ENCODE data around the gene IGDCC3.

DNA sequence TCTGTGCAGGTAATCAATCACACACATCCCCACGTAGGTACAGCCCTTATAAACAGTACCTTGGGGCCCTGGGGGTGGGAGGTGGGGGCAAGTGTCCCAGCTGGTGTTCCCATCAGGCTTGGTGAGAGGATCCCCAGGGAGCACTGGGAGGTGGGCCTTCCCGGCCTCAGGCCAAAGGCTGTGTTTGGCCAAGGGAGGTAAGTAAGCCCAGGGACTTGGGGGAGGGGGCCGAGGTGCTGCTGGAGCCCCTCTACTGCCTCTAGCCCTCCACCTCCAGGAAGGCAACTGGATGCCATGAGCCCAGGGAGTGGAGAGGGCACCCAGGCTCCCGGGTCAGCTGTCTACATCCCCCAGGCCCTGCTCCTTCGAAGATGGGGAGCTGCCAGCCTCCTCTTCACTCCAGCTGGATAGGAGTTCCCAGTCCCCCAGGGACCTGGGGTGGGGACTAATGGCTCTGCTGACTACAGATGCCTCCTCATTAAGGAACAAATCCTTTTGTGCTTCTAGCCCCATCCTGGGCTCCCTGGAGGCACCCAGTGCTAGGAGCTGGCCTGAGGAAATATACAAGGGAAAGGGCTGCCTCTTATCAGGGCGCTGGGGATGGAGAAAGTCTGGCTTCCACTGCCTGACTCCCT lies 40.2 kb downstream of the IGDCC3 start:
- TF ChIP-seq, protein P1, sequence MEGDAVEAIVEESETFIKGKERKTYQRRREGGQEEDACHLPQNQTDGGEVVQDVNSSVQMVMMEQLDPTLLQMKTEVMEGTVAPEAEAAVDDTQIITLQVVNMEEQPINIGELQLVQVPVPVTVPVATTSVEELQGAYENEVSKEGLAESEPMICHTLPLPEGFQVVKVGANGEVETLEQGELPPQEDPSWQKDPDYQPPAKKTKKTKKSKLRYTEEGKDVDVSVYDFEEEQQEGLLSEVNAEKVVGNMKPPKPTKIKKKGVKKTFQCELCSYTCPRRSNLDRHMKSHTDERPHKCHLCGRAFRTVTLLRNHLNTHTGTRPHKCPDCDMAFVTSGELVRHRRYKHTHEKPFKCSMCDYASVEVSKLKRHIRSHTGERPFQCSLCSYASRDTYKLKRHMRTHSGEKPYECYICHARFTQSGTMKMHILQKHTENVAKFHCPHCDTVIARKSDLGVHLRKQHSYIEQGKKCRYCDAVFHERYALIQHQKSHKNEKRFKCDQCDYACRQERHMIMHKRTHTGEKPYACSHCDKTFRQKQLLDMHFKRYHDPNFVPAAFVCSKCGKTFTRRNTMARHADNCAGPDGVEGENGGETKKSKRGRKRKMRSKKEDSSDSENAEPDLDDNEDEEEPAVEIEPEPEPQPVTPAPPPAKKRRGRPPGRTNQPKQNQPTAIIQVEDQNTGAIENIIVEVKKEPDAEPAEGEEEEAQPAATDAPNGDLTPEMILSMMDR (IDR thresholded peaks at IDR 0.05): no peak
- no peak for TF ChIP-seq POLR2A (IDR thresholded peaks at IDR 0.05)

All from testis (tissue), 2 donors.